Dedifferentiated amniotic fluid mesenchymal stem cell (primary cell): ENCODE measurements around the gene ZNF343.
"Not testable (repeated sequence)": the region's sequence is repeated elsewhere in the genome, so short reads cannot be mapped to it uniquely, and the experiment has no call there.

Experiments used
- DNase-seq: peaks from one replicate; pipeline ENCODE4 v3.0.0-alpha.2; 2016; ENCODE audit errors: extremely low spot score

The ZNF343 gene

DNA sequence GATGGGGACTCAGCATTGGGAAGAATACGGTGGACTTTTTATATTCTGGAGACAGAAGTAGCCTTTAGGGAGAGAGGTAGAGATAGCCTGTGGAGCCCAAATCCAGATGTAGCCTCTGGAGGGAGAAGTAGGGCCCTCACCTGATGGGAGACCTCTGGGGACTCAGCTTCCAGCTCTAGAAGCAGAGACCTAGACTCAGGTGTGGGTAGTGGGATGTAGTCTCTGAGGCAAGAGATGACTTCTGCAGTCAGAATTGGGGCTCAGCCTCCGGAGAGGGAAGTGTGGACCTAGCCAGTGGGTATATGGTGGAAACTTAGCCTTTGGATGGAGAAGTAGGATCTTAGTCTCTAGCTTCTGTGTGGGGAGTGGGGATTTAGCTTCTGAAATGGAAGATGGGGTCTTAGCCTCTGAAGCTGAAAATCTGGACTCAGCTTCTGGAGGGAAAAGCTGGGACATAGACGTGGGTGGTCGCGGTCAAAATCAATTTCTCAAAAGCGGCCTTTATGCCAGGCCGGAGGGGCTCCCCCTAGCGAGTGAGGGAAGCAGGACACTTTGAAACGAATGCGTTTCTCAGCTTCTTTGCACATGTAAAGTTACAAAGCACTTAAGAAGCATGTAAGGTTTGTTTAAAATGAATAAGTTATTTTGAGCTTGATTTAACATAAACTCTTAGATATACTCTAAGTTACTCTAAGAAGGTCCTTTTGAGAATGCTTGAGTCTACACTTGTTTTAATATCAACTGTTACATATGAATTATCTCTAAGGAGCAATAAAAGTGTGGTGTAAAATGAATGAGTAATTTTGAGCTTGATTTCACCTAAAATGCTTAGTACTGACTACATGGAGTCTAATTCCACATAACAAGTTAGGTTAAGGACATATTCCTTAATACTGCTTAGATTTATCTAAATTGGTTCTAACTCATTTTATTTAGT, 12.9 kb upstream of the ZNF343 start:
- peak; percentile 33 for DNase-seq

DNA sequence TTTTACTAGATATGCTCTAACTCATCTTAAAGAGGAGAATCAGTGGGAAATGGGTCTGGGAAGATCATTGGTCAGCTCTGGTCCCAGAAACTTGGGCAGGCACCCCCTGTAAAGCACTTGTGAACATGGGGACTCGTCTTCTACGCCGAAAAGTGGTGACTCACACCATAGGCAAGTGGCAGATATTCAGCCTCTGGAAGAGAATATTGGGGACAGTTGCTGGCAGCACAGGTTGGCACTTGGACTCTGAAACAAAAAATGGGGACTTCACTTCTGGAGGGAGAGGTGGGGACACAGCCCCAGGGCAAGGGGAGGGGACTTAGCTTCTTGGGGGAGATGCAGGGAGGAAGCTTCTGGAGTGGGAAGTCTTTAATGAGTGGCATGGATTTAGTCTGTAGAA, 11.9 kb upstream of the ZNF343 start:
- no peak for DNase-seq

DNA sequence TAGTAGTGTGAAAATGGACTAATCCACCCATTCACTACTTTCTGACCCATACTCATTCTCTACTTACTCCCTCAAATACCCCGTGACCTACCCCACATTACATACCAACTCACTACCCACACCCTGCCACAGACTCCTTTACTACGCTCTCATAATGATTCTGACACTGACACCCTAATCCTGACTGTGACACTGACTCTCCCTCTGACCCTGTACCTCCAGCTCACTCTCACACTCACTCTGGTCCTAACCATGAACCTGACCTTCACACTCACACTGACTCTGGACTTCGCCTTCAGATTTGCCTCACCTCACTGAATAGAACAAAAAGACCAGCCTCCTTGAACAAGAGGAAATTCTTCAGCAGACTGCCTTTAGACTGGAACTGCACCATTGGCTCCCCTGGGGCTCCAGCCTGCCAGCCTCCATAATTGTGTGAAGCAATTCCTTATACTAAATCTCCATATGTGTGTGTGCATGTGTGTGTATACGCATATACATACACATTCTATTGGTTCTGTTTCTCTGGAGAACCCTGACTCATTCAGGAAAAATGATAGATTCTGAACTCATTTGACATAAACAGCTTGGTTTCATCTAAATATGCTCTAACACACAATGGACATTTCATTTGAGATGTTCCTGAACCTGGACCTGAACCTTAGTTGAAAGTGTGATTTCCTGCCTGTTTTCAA, 10.5 kb upstream of the ZNF343 start:
- DNase-seq = peak; percentile 45

DNA sequence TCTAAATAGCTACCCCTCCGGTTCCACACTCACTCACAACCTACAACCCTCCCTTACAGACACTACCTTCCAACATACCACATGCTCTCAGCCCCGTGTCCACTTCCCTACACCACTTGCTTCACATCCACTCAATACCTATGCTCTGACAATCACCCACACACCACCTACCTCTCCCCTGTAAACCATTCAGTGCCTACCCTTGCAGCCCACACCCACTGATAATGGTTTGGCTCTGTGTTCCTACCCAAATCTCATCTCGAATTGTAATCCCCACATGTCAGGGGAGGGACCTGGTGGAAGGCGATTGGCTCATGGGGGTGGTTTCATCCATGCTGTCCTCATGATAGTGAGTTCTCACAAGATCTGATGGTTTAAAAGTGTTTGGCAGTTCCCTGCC, 9.8 kb upstream of the ZNF343 start:
- no peak for DNase-seq

GRCh38 chr20:2518096-2518495, 9.4 kb upstream of the ZNF343 start:
- no peak for DNase-seq

DNA sequence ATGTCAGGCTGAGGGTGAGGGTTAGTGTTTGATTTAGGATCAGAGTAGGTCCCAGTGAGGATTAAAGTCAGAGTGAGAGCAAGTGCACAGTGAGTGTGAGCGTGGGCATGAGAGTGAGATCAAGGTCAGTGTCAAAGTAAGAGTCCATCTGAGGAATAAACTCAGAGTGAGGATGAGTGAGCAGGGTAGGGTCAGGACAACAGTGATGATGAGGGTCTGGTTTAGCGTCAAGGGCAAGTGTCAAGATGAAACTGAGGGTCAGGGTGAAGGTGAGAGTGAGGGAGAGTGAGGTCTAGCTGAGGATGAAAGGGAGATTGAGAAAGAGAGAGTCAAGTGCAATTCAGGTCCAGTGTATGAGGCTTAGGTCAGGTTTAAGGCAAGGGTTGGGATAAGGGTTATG, 7.7 kb upstream of the ZNF343 start:
- DNase-seq = no peak

DNA sequence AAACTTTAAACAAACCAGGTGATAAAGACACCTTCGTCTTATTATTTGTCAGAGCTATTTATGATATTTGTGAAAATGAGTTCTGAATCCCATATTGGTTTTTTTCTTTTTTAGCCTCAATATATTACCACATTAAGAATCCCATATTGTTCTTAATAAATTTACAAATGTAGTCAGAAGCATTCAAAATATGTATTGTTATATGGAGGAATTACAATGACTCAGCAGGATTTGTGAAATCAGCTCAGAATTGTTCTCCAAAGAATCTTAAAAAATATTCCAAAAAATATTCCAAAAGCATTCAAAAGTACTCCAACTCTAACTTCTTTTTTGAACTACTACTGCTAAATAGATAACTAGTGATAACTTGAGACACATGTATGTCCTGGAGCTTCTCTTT, 6.5 kb upstream of the ZNF343 start:
- DNase-seq = peak; percentile 47

DNA sequence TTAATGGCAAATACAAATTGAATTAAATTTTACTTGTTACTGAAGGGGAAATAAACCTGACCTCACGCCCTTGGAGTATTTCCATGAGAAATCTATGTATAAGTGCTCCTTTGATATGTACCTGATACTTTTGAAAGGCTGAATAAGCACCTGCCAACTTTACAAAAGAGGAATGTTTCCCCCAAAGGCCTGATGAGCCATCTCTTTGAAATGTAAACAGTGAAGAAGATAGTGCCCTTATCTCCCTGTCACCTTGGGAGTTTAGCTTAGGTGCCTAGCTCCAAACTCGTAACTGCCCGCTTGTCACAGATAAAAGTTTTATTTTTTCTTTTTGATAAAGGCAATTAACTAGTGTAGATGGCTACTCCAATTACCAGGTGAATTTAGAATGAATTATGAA, 1.1 kb upstream of the ZNF343 start:
- no peak for DNase-seq

DNA sequence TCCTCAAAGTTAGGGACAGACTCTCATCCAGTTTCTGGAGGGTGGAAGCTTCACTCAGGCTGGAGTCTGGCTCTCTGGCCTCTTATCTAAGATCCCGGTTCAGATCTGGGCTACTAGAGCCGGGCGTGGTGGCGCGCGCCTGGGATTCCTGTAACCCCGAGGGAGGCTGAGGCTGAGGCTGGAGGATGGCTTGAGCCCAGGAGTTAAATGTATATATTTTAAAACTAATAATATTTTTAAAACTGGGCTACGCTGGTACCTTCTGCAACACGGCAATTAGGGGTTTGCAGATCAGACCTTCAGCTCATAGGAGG, 710 bp upstream of the ZNF343 start:
- no peak for DNase-seq

- no peak for DNase-seq
Measured at GRCh38 chr20:2507875-2508630, 662 bp downstream of the ZNF343 start.

GRCh38 chr20:2507464-2507863, 1.3 kb downstream of the ZNF343 start:
- no peak for DNase-seq

- not testable (repeated sequence) for DNase-seq
Measured at GRCh38 chr20:2506426-2506825, 2.3 kb downstream of the ZNF343 start.

- not testable (repeated sequence) for DNase-seq
Measured at GRCh38 chr20:2504803-2505202, 3.9 kb downstream of the ZNF343 start.

GRCh38 chr20:2502808-2503384, 5.8 kb downstream of the ZNF343 start:
- not testable (repeated sequence) for DNase-seq

DNA sequence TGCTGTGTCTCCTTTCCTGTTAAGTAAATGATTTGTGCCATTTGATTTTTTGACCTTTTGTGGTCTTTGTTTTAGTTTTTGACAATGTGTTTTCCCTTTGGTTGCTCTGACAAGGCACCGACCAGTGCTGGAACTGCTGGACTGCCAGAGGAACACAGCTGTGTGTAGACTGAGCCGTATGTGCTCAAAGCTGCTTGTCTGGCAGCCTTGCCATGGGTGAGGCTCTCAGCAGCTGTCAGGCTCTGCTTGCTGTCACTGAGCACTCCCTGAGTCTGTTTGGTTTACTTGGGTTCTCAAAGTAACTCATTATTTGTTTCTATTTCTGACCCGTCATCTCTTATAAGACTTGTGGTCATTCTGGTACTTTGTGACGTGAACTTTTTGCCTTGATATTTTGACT, 23.1 kb downstream of the ZNF343 start:
- DNase-seq = no peak

GRCh38 chr20:2485080-2485479, 23.6 kb downstream of the ZNF343 start:
- no peak for DNase-seq

GRCh38 chr20:2483504-2483903, 25.2 kb downstream of the ZNF343 start:
- DNase-seq = no peak

DNA sequence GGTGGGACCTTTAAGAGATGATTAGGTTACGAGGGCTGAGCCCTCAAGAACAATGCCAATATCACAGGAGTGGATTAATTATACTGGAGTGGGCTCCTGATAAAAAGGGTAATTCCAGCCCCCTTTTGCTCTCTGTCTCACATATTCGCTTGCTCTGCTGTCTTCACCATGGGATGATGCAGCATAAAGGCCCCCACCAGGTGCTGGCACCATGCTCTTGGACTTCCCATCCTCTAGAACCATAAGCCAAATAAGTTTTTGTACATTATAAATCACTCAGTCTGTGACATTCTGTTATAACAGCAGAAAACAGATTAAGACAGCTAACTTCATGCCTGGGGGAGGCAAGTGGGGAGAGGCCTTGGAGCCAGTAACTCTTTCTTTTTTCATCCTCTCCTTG, 28.3 kb downstream of the ZNF343 start:
- no peak for DNase-seq

GRCh38 chr20:2476742-2477615, 31.7 kb downstream of the ZNF343 start:
- DNase-seq = no peak

DNA sequence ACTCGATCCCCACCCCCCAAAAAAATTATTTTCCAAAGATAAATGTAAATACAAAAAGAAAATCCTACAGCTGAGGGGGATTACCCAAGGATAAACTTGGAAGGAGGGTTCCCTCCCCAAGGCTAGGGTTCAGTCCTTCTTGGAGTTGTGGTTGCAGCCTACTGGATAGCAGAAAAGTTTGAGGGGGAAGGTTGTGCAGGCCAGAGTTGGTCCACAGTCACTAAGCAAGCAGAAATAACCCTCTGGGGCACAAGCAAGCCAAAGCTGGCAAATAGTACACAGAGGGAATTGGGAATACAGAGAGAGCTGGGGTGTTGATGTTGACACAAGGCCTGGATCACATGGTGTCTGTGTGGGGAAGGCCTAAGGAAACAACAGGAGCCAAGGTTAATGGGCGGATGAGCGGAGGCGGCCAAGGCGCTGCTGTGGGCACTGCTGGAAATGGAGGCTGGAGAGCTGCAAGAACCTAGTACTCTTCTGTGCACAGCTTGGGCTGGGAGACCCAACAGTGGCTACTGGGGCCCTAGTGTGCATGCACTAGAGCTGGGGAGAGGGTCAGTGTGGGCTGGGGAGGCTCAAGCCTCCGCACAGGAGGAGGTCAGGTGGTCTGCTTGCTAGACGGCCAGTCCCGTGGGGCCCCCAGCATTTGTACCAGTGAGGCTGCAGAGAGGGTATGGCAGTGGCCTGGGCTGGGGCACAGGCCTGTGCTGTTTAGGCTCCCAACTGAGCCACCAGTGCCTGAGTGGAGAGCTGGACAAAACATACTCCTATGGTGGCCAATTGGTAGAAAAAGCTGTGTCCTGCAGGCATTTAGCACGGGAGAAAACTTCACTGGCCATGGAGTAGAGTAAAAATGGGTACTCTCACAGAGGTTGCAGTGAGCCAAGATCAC, 32.6 kb downstream of the ZNF343 start:
- no peak for DNase-seq
